Fibroblast of lung (primary cell): ENCODE results near the gene SOX3.

ENCODE experiments used
- CTCF ChIP-seq, 2 donors: IDR thresholded peaks in 1 of 2; conservative IDR thresholded peaks in 1 of 2; 1 replicate in 1 of 2; 2 replicates in 1 of 2; pipeline ENCODE4 v1.5.1; 2011 to 2012; ENCODE audit warnings: low read length in 2 of 2, control low read depth in 1 of 2, inconsistent platforms in 1 of 2, low read depth in 1 of 2, mild to moderate bottlenecking in 1 of 2
- EZH2 ChIP-seq: IDR thresholded peaks from 2 replicates; pipeline ENCODE4 v1.5.1; 2012; ENCODE audit warnings: low read length, control low read depth, mild to moderate bottlenecking; ENCODE audit errors: missing control alignments

- TF ChIP-seq EZH2, result no peak
- TF ChIP-seq CTCF (conservative IDR thresholded peaks at IDR 0.05 in 1 of 2, IDR thresholded peaks at IDR 0.05 in 1 of 2; ENCODE audit: low read depth in 1 of 2, low read length in 2 of 2), result no peak
Measured at GRCh38 chrX:140548985-140549384, 44.1 kb upstream of the SOX3 start.
